CD4-positive, alpha-beta T cell treated with Interleukin-4 for 4 hours (primary cell): ENCODE measurements around the gene PARD3.

Experiments used
- DNase-seq: peaks from one replicate; pipeline ENCODE4 v3.0.0-alpha.2; 2020

Gene PARD3

GRCh38 chr10:34736976-34737771, 77.9 kb downstream of the PARD3 start:
- no peak for DNase-seq

GRCh38 chr10:34734918-34735317, 80.2 kb downstream of the PARD3 start:
- no peak for DNase-seq

DNA sequence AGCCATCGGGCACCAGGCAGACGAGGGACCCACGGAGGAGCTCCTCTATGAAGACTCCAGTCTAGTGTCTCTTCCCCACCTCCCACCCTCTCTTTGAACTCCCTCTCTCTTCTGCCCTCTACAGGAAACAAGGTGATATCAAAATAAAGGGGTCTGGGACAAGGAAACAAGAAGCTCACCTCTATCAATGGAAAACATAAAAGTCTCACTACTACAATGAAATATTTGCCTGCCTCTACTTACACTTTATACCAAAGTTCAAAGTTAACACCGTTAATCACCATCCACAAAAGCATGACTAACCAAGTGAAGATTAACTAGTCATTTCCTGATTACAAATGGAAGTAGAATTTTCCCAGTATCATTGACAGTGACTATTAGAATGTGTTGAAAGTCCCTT, 82.2 kb downstream of the PARD3 start:
- DNase-seq: no peak

DNA sequence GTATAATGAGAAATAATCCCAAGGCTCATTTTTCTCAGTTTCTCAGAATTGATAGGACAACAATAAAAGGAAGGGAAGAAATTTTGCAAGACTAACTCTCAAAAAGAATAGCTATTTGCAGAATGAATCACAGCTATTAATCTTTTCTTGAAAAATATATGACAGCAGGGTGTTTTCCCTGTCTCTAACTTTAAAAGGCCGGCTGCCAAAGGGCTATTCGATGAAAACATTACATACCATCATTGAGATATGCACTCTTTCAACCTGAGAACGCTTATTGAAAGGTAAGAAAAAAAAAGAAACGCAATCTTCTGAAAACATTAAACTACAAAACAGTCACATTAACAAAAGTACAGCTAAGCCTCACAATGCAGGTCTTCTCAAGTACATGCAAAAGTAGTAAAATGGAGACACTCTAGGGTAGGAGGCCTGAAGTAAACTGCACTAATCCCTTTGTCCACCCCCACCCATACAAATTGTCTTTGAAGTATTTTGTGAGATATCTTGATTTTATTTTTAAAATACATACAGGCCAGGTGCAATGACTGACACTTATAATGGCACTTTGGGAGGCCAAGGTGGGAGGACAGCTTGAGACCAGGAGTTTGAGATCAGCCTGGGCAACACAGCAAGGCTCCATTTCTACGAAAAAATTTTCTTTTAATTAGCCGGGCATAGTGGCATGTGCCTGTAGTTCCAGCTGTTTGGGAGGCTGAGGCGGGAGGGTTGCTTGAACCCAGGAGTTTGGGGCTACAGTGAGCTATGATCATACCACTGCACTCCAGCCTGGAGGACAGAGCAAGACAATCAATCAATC, 83.0 kb downstream of the PARD3 start:
- no peak for DNase-seq

DNA sequence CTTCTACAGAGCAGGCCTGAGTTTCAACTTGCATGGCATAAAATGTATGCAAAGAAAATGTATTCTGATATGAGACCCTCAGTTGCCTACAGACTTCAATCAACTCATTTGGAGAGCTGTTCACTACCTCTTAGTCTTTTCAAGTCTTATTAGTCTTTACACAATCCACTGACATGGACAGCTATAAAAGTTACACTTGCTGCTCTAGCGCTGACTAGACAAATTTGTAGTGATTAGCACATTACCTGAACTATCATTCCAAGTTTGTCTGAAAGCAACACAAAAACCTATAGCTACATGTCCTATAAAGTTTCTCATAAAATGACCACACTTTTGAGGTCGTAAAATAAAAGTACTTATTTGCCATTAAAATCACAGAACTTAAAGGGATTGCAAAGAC, 83.9 kb downstream of the PARD3 start:
- no peak for DNase-seq

DNA sequence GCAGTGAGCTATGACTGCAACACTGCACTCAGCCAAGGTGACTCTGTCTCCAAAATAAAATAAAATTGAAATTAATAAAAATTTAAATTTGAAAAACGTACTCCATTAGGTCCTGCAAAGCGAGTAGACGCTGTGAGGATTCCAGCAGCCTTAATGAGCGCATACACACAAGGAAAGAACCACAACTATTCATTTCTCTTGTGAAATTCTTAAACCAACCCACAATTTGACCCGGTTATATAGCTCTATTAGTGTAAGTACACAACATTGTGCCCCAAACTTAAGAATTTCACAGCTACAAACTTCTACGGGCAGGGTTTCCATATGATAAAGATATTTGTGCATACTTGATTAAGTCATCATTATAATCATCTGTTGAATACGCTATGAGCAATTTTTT, 84.4 kb downstream of the PARD3 start:
- no peak for DNase-seq

GRCh38 chr10:34729619-34730018, 85.5 kb downstream of the PARD3 start:
- DNase-seq: no peak

GRCh38 chr10:34728361-34728760, 86.7 kb downstream of the PARD3 start:
- DNase-seq: no peak

GRCh38 chr10:34727595-34728033, 87.5 kb downstream of the PARD3 start:
- no peak for DNase-seq

- no peak for DNase-seq
These were observed 88.2 kb downstream of the PARD3 start for GRCh38 chr10:34726862-34727261.

DNA sequence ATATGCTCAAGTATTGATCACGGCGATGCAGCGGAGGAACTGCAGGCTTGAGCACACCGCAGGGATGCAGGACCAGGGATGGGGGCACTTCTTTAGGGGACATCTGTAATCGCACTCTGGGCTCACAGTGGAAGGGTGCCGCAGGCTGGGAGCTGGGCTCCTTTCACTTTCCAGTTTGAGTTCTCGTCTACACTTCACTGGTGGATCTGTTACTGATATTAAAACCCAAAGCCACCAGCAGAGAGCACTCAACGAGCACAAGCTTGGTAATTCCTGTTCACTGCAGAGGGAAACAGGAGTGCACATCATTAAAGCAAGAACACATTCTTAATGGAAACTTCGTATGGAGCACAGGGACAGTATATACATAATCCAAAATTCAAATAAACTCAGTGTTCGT, 91.3 kb downstream of the PARD3 start:
- DNase-seq: no peak

DNA sequence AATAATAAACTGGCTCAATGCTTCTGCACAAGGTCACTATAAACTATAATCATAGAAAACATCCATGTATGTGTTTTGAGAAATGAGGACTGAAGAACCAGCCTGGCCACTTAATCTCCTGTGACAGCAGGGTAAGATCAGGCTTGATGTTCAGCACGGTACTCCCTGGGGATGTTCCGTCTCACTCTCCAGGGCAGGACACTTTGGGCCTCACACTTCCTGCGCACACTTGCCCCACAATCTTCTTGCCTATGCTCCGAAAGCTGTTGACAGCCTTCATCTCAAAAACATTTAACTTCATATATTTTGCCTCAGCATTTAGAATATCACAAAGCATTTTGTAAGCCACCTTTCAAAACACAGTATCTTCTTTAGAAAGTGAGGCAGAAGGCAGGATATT, 92.7 kb downstream of the PARD3 start:
- no peak for DNase-seq

- no peak for DNase-seq
These were observed 93.8 kb downstream of the PARD3 start for GRCh38 chr10:34721208-34721840.

GRCh38 chr10:34719746-34720145, 95.3 kb downstream of the PARD3 start:
- no peak for DNase-seq

GRCh38 chr10:34719328-34719727, 95.8 kb downstream of the PARD3 start:
- DNase-seq: no peak

- no peak for DNase-seq
These were observed 97.7 kb downstream of the PARD3 start for GRCh38 chr10:34717429-34717828.

- no peak for DNase-seq
These were observed 98.1 kb downstream of the PARD3 start for GRCh38 chr10:34716958-34717357.

GRCh38 chr10:34716234-34716633, 98.9 kb downstream of the PARD3 start:
- DNase-seq: no peak

DNA sequence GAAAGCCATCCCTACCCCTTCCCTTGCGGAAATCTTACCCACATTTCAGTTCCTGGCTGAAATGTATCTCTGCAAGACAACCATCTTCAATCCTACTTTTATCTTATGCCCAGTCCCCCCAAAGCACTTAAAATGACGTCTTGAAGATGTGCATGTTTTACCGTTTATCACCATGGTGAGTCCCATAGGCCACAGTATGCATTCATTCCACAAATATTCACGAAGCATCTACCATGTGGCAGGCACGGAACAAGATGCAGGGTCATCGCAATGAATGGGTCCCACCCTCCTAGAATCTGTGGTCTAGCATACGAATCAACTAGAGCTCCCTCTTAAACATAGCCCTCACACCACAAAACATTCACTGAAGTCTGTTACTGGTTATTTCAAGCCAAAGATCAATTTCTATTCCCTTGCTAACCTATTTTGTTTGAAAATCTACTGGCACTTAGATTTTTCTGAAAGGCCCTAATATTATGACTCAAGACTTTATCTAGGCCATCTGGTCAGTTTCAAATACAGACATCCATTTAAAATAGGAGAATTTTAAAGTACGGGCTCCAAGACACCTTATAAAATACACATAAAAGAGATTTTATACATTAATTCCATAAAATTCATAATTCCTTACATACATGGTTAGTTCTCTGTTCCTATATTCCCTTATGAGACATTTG, 99.4 kb downstream of the PARD3 start:
- DNase-seq: no peak

- no peak for DNase-seq
These were observed 101.2 kb downstream of the PARD3 start for GRCh38 chr10:34713875-34714274.

DNA sequence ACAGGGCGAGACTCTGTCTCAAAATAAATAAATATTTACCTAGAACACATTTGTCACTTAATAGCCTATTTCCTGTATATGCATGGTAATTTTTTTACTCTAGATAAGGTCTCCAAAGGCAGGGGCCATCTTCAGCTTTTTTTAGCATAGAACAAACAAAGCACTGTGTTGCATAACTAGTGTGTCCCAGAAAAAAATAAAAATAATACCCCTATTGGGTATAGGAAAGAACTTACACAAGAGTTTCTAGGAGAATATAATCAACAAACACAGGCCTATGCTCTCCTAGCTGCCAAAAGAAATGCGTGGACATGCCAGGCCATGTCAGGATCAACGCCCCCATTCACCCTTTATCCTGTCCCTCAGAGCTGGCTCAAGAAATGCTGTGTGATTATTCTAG, 103.6 kb downstream of the PARD3 start:
- DNase-seq: no peak

- no peak for DNase-seq
These were observed 104.7 kb downstream of the PARD3 start for GRCh38 chr10:34710391-34710751.
